ENCODE results near the gene ITCH.
A peak's percentile ranks its signal among the peaks of the same experiment; 100 is the strongest.
"Not testable (repeated sequence)": the region's sequence is repeated elsewhere in the genome, so short reads cannot be mapped to it uniquely, and the experiment has no call there.

Gene ITCH

GRCh38 chr20:34473262-34473883 is 110.3 kb downstream of the ITCH start:
- Histone ChIP-seq H4K20me1 (ENCODE audit: low read depth, low read length) (no peaks in the 10 kb centered on the region), H3K27ac (ENCODE audit: low read depth, low read length) (no peak overlapping the region), H3K4me2 (ENCODE audit: low read depth, low read length, poor library complexity, severe bottlenecking) (no peak overlapping the region), H3K9me3 (ENCODE audit: insufficient read depth, low read length) (no peaks in the 10 kb centered on the region), H3K27me3 (ENCODE audit: low read length) (no peaks in the 10 kb centered on the region), H3K9me2 (replicated peaks; ENCODE audit: insufficient read depth, low read length) (no peaks in the 10 kb centered on the region), H2AFZ (ENCODE audit: low read depth, low read length, severe bottlenecking) (no peak overlapping the region), H3F3A (ENCODE audit: insufficient read depth) (peaks cover 14% of the 10 kb centered on the region), H3K36me3 (ENCODE audit: low read length) (peaks cover 28% of the 10 kb centered on the region), H3K9ac (ENCODE audit: low read length) (no peak overlapping the region), H3K79me2 (ENCODE audit: insufficient read depth, low read length) (no peaks in the 10 kb centered on the region), H3K4me3 (ENCODE audit: insufficient read depth, low read length, poor library complexity, severe bottlenecking) (no peak overlapping the region)
- TF ChIP-seq EZH2phosphoT487 (conservative IDR thresholded peaks at IDR 0.05; ENCODE audit: low read length) (no peak), CTCF (IDR thresholded peaks at IDR 0.05; ENCODE audit: insufficient read depth, low read length, poor library complexity, severe bottlenecking) (peak; percentile 17)

- Histone ChIP-seq H2AFZ (ENCODE audit: low read depth, low read length, severe bottlenecking) (no peak overlapping the region), H3K4me3 (ENCODE audit: insufficient read depth, low read length, poor library complexity, severe bottlenecking) (no peak overlapping the region), H3K27me3 (ENCODE audit: low read length) (no peaks in the 10 kb centered on the region), H3K79me2 (ENCODE audit: insufficient read depth, low read length) (no peaks in the 10 kb centered on the region), H3K36me3 (ENCODE audit: low read length) (peaks cover 35% of the 10 kb centered on the region), H3K9me3 (ENCODE audit: insufficient read depth, low read length) (no peaks in the 10 kb centered on the region), H3F3A (ENCODE audit: insufficient read depth) (peaks cover 14% of the 10 kb centered on the region), H3K9me2 (replicated peaks; ENCODE audit: insufficient read depth, low read length) (no peaks in the 10 kb centered on the region), H4K20me1 (ENCODE audit: low read depth, low read length) (no peaks in the 10 kb centered on the region), H3K27ac (ENCODE audit: low read depth, low read length) (no peak overlapping the region), H3K4me2 (ENCODE audit: low read depth, low read length, poor library complexity, severe bottlenecking) (peak overlapping the region; percentile 4), H3K9ac (ENCODE audit: low read length) (no peak overlapping the region)
- TF ChIP-seq EZH2phosphoT487 (conservative IDR thresholded peaks at IDR 0.05; ENCODE audit: low read length) = no peak
- peak; percentile 59 for TF ChIP-seq CTCF (IDR thresholded peaks at IDR 0.05; ENCODE audit: insufficient read depth, low read length, poor library complexity, severe bottlenecking)
Measured at GRCh38 chr20:34475979-34476736, 113.1 kb downstream of the ITCH start.

GRCh38 chr20:34479627-34480026 is 116.6 kb downstream of the ITCH start:
- H3K4me3 ChIP-seq (ENCODE audit: insufficient read depth, low read length, poor library complexity, severe bottlenecking) = no peak overlapping the region
- no peak overlapping the region for H3K4me2 ChIP-seq (ENCODE audit: low read depth, low read length, poor library complexity, severe bottlenecking)
- H3K36me3 ChIP-seq (ENCODE audit: low read length) = peaks cover 29% of the 10 kb centered on the region
- no peaks in the 10 kb centered on the region for H3K9me3 ChIP-seq (ENCODE audit: insufficient read depth, low read length)
- no peak overlapping the region for H3K27ac ChIP-seq (ENCODE audit: low read depth, low read length)
- peaks cover 10% of the 10 kb centered on the region; the same call in 1 of the 2 replicates for H3F3A ChIP-seq (ENCODE audit: insufficient read depth)
- no peak overlapping the region for H3K9ac ChIP-seq (ENCODE audit: low read length)
- no peaks in the 10 kb centered on the region for H3K9me2 ChIP-seq (replicated peaks; ENCODE audit: insufficient read depth, low read length)
- no peak overlapping the region for H2AFZ ChIP-seq (ENCODE audit: low read depth, low read length, severe bottlenecking)
- H3K27me3 ChIP-seq (ENCODE audit: low read length) = no peaks in the 10 kb centered on the region
- no peaks in the 10 kb centered on the region for H3K79me2 ChIP-seq (ENCODE audit: insufficient read depth, low read length)
- no peaks in the 10 kb centered on the region for H4K20me1 ChIP-seq (ENCODE audit: low read depth, low read length)
- TF ChIP-seq CTCF (IDR thresholded peaks at IDR 0.05; ENCODE audit: insufficient read depth, low read length, poor library complexity, severe bottlenecking) (no peak), EZH2phosphoT487 (conservative IDR thresholded peaks at IDR 0.05; ENCODE audit: low read length) (no peak)

- H3K9ac ChIP-seq (ENCODE audit: low read length); H3K9me2 ChIP-seq (replicated peaks; ENCODE audit: insufficient read depth, low read length); H3K4me3 ChIP-seq (ENCODE audit: insufficient read depth, low read length, poor library complexity, severe bottlenecking); H3K9me3 ChIP-seq (ENCODE audit: insufficient read depth, low read length); H3F3A ChIP-seq (ENCODE audit: insufficient read depth); H3K4me2 ChIP-seq (ENCODE audit: low read depth, low read length, poor library complexity, severe bottlenecking); H4K20me1 ChIP-seq (ENCODE audit: low read depth, low read length); H3K27me3 ChIP-seq (ENCODE audit: low read length); H3K79me2 ChIP-seq (ENCODE audit: insufficient read depth, low read length); H2AFZ ChIP-seq (ENCODE audit: low read depth, low read length, severe bottlenecking); H3K27ac ChIP-seq (ENCODE audit: low read depth, low read length): not testable (repeated sequence)
- H3K36me3 ChIP-seq (ENCODE audit: low read length) = peaks cover 26% of the 10 kb centered on the region
Measured at GRCh38 chr20:34482154-34482553, 119.1 kb downstream of the ITCH start.

GRCh38 chr20:34483585-34484220 is 120.6 kb downstream of the ITCH start:
- H3K27ac ChIP-seq (ENCODE audit: low read depth, low read length); H3K9ac ChIP-seq (ENCODE audit: low read length); H3K4me2 ChIP-seq (ENCODE audit: low read depth, low read length, poor library complexity, severe bottlenecking): not testable (repeated sequence)

More at GRCh38 chr20:34483585-34484220, 120.6 kb downstream of the ITCH start:
- peaks cover 21% of the 10 kb centered on the region for H3K36me3 ChIP-seq (ENCODE audit: low read length)
- H3K4me3 ChIP-seq (ENCODE audit: insufficient read depth, low read length, poor library complexity, severe bottlenecking); H3F3A ChIP-seq (ENCODE audit: insufficient read depth); H2AFZ ChIP-seq (ENCODE audit: low read depth, low read length, severe bottlenecking); H3K27me3 ChIP-seq (ENCODE audit: low read length); H4K20me1 ChIP-seq (ENCODE audit: low read depth, low read length); H3K79me2 ChIP-seq (ENCODE audit: insufficient read depth, low read length); H3K9me2 ChIP-seq (replicated peaks; ENCODE audit: insufficient read depth, low read length); H3K9me3 ChIP-seq (ENCODE audit: insufficient read depth, low read length): not testable (repeated sequence)
